Right hindlimb (tissue), 1 donor: ENCODE results near the gene SLC25A41.
"Not testable (repeated sequence)": the region's sequence is repeated elsewhere in the genome, so short reads cannot be mapped to it uniquely, and the experiment has no call there.

ENCODE experiments used
- DNase-seq: peaks from one replicate; pipeline ENCODE4 v3.0.0-alpha.2; 2018

The SLC25A41 gene

GRCh38 chr19:6459262-6460098 is 25.9 kb upstream of the SLC25A41 start, which contains the start of gene SLC25A23:
Gene SLC25A23, minus strand, starts transcription at chr19:6459792. Its CDS starts 164 bp downstream, at chr19:6459628.
- DNase-seq = peak; percentile 90

GRCh38 chr19:6458695-6459261 is 25.2 kb upstream of the SLC25A41 start:
- no peak for DNase-seq

- DNase-seq = no peak
These were observed 24.6 kb upstream of the SLC25A41 start for GRCh38 chr19:6457958-6458694.

- no peak for DNase-seq
These were observed 22.4 kb upstream of the SLC25A41 start for GRCh38 chr19:6455924-6456323.

DNA sequence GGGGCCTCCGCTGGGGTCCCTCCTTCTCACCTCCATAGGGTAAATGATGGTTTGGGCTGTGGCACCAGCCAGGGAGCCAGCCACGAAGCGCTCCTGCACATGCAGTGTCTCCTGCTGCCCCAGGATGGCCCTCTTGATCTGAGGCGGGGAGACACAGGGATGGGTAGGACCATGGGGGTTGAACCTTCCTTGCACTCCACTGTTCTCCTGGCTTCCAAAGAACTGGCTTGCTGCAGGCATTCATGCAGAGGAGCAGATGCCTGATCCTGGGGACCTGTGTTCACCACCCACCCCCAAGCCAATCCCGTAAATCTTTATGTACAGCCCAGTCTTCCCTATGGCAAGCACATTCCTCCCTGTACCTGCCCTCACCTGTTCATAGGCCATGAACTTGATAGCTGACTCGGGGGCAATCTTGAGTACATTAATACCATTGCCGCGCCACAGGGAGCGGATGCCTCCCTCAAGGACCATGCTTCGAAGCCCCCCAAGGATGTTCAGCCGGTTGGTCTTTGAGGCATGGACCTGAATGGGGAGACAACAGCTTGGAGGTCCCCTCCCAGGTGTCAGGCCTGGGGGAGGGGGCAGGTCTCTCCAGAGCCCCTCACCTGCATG is 20.5 kb upstream of the SLC25A41 start:
- DNase-seq = no peak

- DNase-seq = no peak
These were observed 19.3 kb upstream of the SLC25A41 start for GRCh38 chr19:6452899-6453298.

GRCh38 chr19:6452223-6452614 is 18.7 kb upstream of the SLC25A41 start:
- no peak for DNase-seq

- DNase-seq = no peak
These were observed 18.1 kb upstream of the SLC25A41 start for GRCh38 chr19:6451583-6452222.

DNA sequence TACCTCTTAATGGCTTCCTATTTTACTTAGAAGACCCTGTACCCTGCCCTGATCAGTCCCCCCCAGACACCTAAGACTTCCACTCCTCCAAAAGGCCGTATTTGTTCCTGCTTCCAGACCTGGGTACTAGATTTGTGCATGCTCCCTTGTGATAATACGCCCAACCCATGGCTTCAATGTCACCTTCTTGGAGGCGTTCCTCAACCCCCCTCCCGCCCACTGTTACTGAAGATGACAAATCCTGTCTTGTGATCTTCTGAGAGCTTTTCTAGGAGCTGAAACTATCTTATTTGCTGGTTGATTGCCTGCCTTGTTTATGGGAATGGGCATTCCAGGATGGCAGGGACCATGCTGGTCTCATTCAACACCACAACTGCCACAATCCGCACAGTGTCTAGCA is 16.6 kb upstream of the SLC25A41 start:
- no peak for DNase-seq

DNA sequence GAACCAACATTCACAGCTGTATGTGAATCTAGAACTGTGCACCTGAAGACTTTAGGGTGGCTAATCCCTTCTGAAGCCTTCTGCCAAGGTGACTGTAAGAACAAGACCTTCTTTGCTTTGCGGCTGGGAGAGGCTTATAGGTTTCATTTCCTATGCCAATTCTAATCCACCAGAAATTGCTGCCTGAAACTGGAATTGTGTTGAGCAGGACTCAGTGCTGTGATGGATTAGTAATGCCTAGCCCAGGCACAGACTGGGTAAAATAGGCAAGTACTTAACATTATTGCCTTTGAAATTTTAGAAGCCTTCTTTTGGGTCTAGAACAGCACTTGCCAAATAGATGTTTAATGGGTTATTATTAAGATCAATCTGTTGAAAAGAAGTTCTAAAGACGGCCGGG is 14.5 kb upstream of the SLC25A41 start:
- no peak for DNase-seq

DNA sequence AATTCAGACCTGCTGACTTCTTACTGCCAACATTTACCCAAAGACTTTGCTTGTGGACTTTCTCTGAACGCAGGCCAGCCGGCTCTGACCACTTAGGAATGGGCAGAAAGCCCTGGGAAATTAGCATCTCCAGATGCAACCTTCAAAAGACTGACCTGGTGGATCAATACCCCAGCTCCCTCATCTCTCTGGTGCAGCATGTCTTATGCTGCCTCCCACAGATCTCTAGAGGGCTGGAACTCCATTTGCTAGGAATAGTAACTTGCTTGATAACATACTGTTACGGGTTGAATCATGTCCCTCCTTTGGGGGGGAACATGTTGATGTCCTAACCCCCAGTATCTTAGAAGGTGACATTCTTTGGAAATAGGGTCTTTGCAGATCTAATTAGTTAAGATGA is 12.9 kb upstream of the SLC25A41 start:
- no peak for DNase-seq

DNA sequence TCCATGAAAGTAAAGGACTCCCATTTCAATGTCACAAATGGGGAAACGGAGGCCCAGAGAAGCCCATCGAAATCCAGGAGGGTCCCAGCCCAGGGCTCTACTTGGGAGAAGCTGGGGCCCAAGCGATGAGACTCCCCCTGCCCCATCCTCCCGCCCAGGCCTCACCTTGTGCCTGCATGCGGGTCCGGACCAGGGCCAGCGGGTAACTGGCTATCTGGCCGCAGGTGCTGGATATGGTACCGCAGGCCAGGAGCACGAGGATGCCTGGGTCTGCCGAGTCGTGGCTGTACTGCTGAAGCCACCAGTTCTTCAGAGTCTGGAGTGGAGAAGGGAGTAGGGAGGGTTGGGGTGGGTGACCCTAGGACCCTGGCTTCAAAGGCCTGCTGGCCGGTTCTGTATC is 10.4 kb upstream of the SLC25A41 start:
- no peak for DNase-seq

- DNase-seq = no peak
These were observed 8.6 kb upstream of the SLC25A41 start for GRCh38 chr19:6442087-6442688.

DNA sequence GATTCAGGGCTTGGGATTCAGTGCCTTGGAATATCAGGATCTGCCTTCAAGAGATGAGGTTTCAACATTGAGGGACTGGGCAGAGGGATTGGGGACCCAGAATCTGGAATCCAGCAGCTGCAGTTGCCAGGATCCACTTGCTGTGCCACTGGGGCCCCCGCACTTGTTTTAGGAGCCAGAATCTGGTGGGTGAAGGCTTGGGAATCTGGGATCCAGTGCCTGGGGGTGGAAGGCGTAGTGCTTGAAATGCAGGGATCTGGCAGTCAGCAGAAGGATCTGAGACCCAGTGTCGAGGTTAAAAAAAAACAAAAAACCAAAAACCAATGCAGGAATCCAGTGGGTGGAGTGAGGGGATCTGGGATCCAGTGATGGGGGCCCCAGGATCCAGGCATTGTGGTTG is 7.3 kb upstream of the SLC25A41 start:
- DNase-seq = no peak

GRCh38 chr19:6439743-6440142 is 6.2 kb upstream of the SLC25A41 start:
- DNase-seq = no peak

DNA sequence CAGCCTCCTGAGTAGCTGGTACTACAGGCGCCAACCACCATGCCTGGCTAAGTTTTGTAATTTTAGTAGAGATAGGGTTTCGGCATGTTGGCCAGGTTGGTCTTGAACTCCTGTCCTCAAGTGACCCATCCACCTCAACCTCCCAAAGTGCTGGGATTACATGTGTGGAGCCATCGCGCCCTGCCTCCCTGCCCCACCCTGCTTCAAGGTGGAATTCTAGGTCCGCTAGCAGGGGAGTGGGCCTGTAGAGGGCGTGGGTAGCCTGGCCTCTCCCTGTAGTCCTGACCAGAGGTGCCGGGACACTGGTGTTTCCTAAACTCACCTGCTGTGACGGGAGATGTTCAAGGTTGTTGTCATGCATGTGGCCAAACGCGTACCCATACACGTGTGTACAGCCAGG is 398 bp downstream of the SLC25A41 start:
- DNase-seq = no peak

GRCh38 chr19:6431891-6432290 is 1.7 kb downstream of the SLC25A41 start:
- no peak for DNase-seq

- no peak for DNase-seq
These were observed 3.9 kb downstream of the SLC25A41 start for GRCh38 chr19:6429419-6430221.

GRCh38 chr19:6428692-6429418 is 4.7 kb downstream of the SLC25A41 start:
- DNase-seq = not testable (repeated sequence)

GRCh38 chr19:6427131-6427530 is 6.4 kb downstream of the SLC25A41 start:
- DNase-seq = no peak
